C4-2B (cell line): Measurements from ENCODE around the gene RBP2.

Experiments used
- ZFX ChIP-seq: fragments of 450-650 bp; IDR thresholded peaks from 2 replicates; pipeline ENCODE4 v1.6.1; 2017
- TF ChIP-seq, protein P1 (sequence below): fragments of 450-650 bp; conservative IDR thresholded peaks from 2 replicates; pipeline ENCODE4 v1.5.1; 2017; ENCODE audit warnings: mild to moderate bottlenecking

- TF ChIP-seq, protein P1, sequence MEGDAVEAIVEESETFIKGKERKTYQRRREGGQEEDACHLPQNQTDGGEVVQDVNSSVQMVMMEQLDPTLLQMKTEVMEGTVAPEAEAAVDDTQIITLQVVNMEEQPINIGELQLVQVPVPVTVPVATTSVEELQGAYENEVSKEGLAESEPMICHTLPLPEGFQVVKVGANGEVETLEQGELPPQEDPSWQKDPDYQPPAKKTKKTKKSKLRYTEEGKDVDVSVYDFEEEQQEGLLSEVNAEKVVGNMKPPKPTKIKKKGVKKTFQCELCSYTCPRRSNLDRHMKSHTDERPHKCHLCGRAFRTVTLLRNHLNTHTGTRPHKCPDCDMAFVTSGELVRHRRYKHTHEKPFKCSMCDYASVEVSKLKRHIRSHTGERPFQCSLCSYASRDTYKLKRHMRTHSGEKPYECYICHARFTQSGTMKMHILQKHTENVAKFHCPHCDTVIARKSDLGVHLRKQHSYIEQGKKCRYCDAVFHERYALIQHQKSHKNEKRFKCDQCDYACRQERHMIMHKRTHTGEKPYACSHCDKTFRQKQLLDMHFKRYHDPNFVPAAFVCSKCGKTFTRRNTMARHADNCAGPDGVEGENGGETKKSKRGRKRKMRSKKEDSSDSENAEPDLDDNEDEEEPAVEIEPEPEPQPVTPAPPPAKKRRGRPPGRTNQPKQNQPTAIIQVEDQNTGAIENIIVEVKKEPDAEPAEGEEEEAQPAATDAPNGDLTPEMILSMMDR, result no peak
- TF ChIP-seq ZFX, result no peak
Measured at GRCh38 chr3:139463466-139463865, 12.8 kb downstream of the RBP2 start.
